SK-N-SH (cell line): ENCODE data around the gene PGP. TPM values are rescaled to one million over a fixed set of nuclear protein-coding genes. Genes with fewer than 3 reads are reported as not detected.

ENCODE experiments used
- CTCF ChIA-PET: fragments of 300-600, 350-600 bp; formaldehyde crosslinking; extraction: SDS; loops from one replicate; lab custom pipeline; 2021; lab: Yijun Ruan, JAX
- POLR2A ChIA-PET: fragments of 350-600 bp; sonication (Branson Sonifier 250); formaldehyde crosslinking; extraction: SDS; loops from one replicate; lab custom pipeline; 2020; ENCODE audit warnings: antibody characterized with exemption, inconsistent platforms; lab: Yijun Ruan, JAX
- DNase-seq: peaks from one replicate; pipeline ENCODE4 v3.0.0; 2012
- H2AFZ ChIP-seq: fragments of 200-600 bp; sonication (generic); 2 replicates; pipeline ENCODE4 v1.8.1; 2016; ENCODE audit warnings: antibody characterized with exemption, mild to moderate bottlenecking, low read depth
- H3F3A ChIP-seq: fragments of 200-600 bp; sonication (generic); replicated peaks from 2 replicates; pipeline ENCODE3; 2016; ENCODE audit warnings: antibody characterized with exemption, mild to moderate bottlenecking; ENCODE audit not compliant: insufficient read depth
- H3K27ac ChIP-seq, 2 experiments: fragments of 200-500 bp in 1 of 2; fragments of 200-600 bp in 1 of 2; sonication (Bioruptor generic) in 1 of 2; sonication (generic), shearing (Covaris generic) in 1 of 2; 2 replicates each; pipeline versions ENCODE4 v1.5.1 to v1.6.1; 2014 to 2016; ENCODE audit warnings: low read depth in 2 of 2, inconsistent platforms in 1 of 2, low read length in 1 of 2, mild to moderate bottlenecking in 1 of 2, mixed read lengths in 1 of 2
- H3K27me3 ChIP-seq: fragments of 200-600 bp; sonication (generic), shearing (Covaris generic); 2 replicates; pipeline ENCODE4 v1.6.1; 2016; ENCODE audit warnings: mixed run types; ENCODE audit not compliant: insufficient read depth
- H3K36me3 ChIP-seq, 2 experiments: fragments of 200-500 bp in 1 of 2; fragments of 200-600 bp in 1 of 2; sonication (Bioruptor generic) in 1 of 2; sonication (generic) in 1 of 2; replicated peaks in 1 of 2; 2 replicates each; pipeline versions ENCODE3 to v1.5.1; 2014 to 2016; ENCODE audit warnings: low read length in 1 of 2, mild to moderate bottlenecking in 1 of 2; ENCODE audit not compliant: insufficient read depth in 2 of 2, control insufficient read depth in 1 of 2
- H3K4me1 ChIP-seq, 2 experiments: fragments of 200-500 bp in 1 of 2; fragments of 200-600 bp in 1 of 2; sonication (Bioruptor generic) in 1 of 2; sonication (generic), shearing (Covaris generic) in 1 of 2; 2 replicates each; pipeline versions ENCODE4 v1.5.1 to v1.6.1; 2014 to 2016; ENCODE audit warnings: low read depth in 1 of 2, low read length in 1 of 2, mixed run types in 1 of 2; ENCODE audit not compliant: insufficient read depth in 2 of 2, control insufficient read depth in 1 of 2
- H3K4me2 ChIP-seq: fragments of 200-600 bp; sonication (generic), shearing (Covaris generic); 2 replicates; pipeline ENCODE4 v1.6.1; 2017; ENCODE audit warnings: mixed run types
- H3K4me3 ChIP-seq, 2 experiments: fragments of 200-500 bp in 1 of 2; fragments of 200-600 bp in 1 of 2; sonication (Bioruptor generic) in 1 of 2; sonication (generic), shearing (Covaris generic) in 1 of 2; 2 replicates each; pipeline versions ENCODE4 v1.5.1 to v1.8.1; 2014 to 2016; ENCODE audit warnings: low read depth in 2 of 2, inconsistent platforms in 1 of 2, low read length in 1 of 2, mild to moderate bottlenecking in 1 of 2, mixed read lengths in 1 of 2, moderate library complexity in 1 of 2
- H3K79me2 ChIP-seq: fragments of 200-600 bp; sonication (generic); 2 replicates; pipeline ENCODE4 v1.8.1; 2017; ENCODE audit warnings: mild to moderate bottlenecking; ENCODE audit not compliant: insufficient read depth
- H3K9ac ChIP-seq: fragments of 200-600 bp; sonication (generic); 2 replicates; pipeline ENCODE4 v1.6.1; 2017; ENCODE audit warnings: mixed run types
- H3K9me2 ChIP-seq: fragments of 200-600 bp; sonication (generic); 2 replicates; pipeline ENCODE4 v1.6.1; 2017; ENCODE audit warnings: mixed run types
- H3K9me3 ChIP-seq: fragments of 200-600 bp; sonication (generic); 2 replicates; pipeline ENCODE4 v1.6.1; 2017; ENCODE audit warnings: mixed run types, mild to moderate bottlenecking, moderate library complexity
- H4K20me1 ChIP-seq: fragments of 200-600 bp; sonication (generic); 2 replicates; pipeline ENCODE4 v1.6.1; 2017; ENCODE audit warnings: mild to moderate bottlenecking, mixed run types; ENCODE audit not compliant: insufficient read depth
- EP300 ChIP-seq, 2 experiments: IDR thresholded peaks; 2 replicates each; pipeline versions ENCODE4 v1.4.0 to v1.6.1; 2012; ENCODE audit warnings: borderline replicate concordance in 1 of 2, low read depth in 1 of 2, low read length in 1 of 2
- EZH2phosphoT487 ChIP-seq: fragments of 200-600 bp; sonication (generic); IDR thresholded peaks from 2 replicates; pipeline ENCODE4 v1.6.1; 2017; ENCODE audit warnings: low read depth, mixed run types, mild to moderate bottlenecking, antibody characterized with exemption, moderate library complexity, borderline replicate concordance
- FOXJ3 ChIP-seq: sonication (generic); formaldehyde crosslinking; IDR thresholded peaks from 2 replicates; pipeline ENCODE4 v1.5.1; 2020; ENCODE audit warnings: mild to moderate bottlenecking, missing genetic modification reagents
- GABPA ChIP-seq: IDR thresholded peaks from 2 replicates; pipeline ENCODE4 v1.4.0; 2012; ENCODE audit warnings: low read depth, mild to moderate bottlenecking
- JUND ChIP-seq: IDR thresholded peaks from 2 replicates; pipeline ENCODE4 v1.4.0; 2012
- MEF2A ChIP-seq: IDR thresholded peaks from 2 replicates; pipeline ENCODE4 v1.4.0; 2012; ENCODE audit warnings: low read depth, borderline replicate concordance
- NFIC ChIP-seq: IDR thresholded peaks from 2 replicates; pipeline ENCODE4 v1.4.0; 2012; ENCODE audit warnings: borderline replicate concordance
- NRF1 ChIP-seq: IDR thresholded peaks from 2 replicates; pipeline ENCODE4 v1.6.1; 2012; ENCODE audit warnings: low read depth, mild to moderate bottlenecking, low read length
- RAD21 ChIP-seq: IDR thresholded peaks from 2 replicates; pipeline ENCODE4 v1.6.1; 2012; ENCODE audit warnings: mild to moderate bottlenecking, low read length
- RFX5 ChIP-seq: IDR thresholded peaks from 2 replicates; pipeline ENCODE4 v1.6.1; 2012; ENCODE audit warnings: mild to moderate bottlenecking, improper control_type of control experiment, low read length
- RXRA ChIP-seq: IDR thresholded peaks from 2 replicates; pipeline ENCODE4 v1.4.0; 2012; ENCODE audit warnings: low read depth, mild to moderate bottlenecking, borderline replicate concordance
- SMC3 ChIP-seq: IDR thresholded peaks from 2 replicates; pipeline ENCODE4 v1.6.1; 2012; ENCODE audit warnings: low read depth, low read length, improper control_type of control experiment
- TAF1 ChIP-seq: IDR thresholded peaks from 2 replicates; pipeline ENCODE4 v1.6.1; 2012; ENCODE audit warnings: low read depth, mild to moderate bottlenecking, low read length, moderate library complexity, borderline replicate concordance
- TCF12 ChIP-seq: IDR thresholded peaks from 2 replicates; pipeline ENCODE4 v1.4.0; 2012
- TEAD4 ChIP-seq: IDR thresholded peaks from 2 replicates; pipeline ENCODE4 v1.4.0; 2012; ENCODE audit warnings: mild to moderate bottlenecking, borderline replicate concordance; ENCODE audit not compliant: insufficient read depth
- WGBS: methylation state at CpG from one replicate; pipeline ENCODE4 v1.1.6; 2017; ENCODE audit warnings: low lambda C conversion rate; 5-methylcytosine and 5-hydroxymethylcytosine counted together
- polyA plus RNA-seq, 3 experiments: library from polyadenylated mRNA; depleted of rRNA; stranded (reverse); fragments of >200 nt; gene quantifications; 2 replicates each; pipeline ENCODE4 v1.2.3, GENCODE V29; 2012
- TF ChIP-seq, protein P1 (sequence below): fragments of 150-350 bp; IDR thresholded peaks from 2 replicates; pipeline ENCODE4 v1.6.1; 2016; ENCODE audit warnings: mild to moderate bottlenecking, low read depth, low read length
- TF ChIP-seq, protein P2 (sequence below): IDR thresholded peaks from 2 replicates; pipeline ENCODE4 v1.4.0; 2012; ENCODE audit warnings: low read depth, borderline replicate concordance
- TF ChIP-seq, protein P3 (sequence below): fragments of 200-600 bp; sonication (generic); IDR thresholded peaks from 2 replicates; pipeline ENCODE4 v1.6.1; 2017; ENCODE audit warnings: antibody characterized with exemption, mild to moderate bottlenecking, moderate library complexity
- TF ChIP-seq, protein P4 (sequence below): IDR thresholded peaks from 2 replicates; pipeline ENCODE4; 2012

Gene PGP
- polyA plus RNA-seq, 1 of the 3 experiments (the other 2 are of a cell fraction): 10.3 TPM

DNA sequence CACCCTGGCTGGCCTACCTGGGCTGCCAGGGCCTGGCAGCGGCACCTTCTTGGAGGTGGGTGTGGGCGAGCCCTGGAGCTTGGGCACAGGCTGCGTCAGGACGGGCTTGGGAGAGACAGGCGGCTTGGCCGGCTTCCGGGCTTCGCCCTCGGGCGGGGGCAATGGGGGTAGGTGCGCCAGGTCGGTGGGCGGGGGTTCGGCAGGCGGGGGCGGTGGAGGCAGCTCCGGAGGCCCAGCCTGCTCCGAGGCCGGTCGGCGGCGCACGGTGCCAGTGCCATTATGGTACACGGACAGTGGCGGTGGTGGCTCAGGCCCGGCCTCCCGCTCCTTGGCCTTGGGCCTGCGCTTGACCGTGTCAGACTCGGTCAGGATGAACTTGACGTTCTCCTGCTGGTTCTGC lies 35.1 kb downstream of the PGP start:
- H3K36me3 ChIP-seq: peaks cover 0 to 35% of the 10 kb centered on the region in 2 experiments

More for the DNA sequence above, 35.1 kb downstream of the PGP start:
- POLR2A ChIA-PET: no interaction called here
- no peaks in the 10 kb centered on the region for H3K9me2 ChIP-seq
- no peaks in the 10 kb centered on the region for H4K20me1 ChIP-seq
- no peaks in the 10 kb centered on the region for H3K9me3 ChIP-seq
- H3K79me2 ChIP-seq: no peaks in the 10 kb centered on the region
- H3K4me1 ChIP-seq: no peaks in the 10 kb centered on the region
- WGBS: 96% methylated on average over 17 of the region's 31 CpGs
- H3F3A ChIP-seq: no peaks in the 10 kb centered on the region
- no peaks in the 10 kb centered on the region for H3K27me3 ChIP-seq
- H3K4me2 ChIP-seq: no peak overlapping the region
- no peak overlapping the region for H2AFZ ChIP-seq
- no peak overlapping the region for H3K27ac ChIP-seq
- no peak for DNase-seq
- H3K4me3 ChIP-seq: no peak overlapping the region
- H3K9ac ChIP-seq: no peak overlapping the region
- CTCF ChIA-PET: interaction anchor here (2.1 kb wide), 1 partner anchor 15 kb away, joined by 5 read pairs; no protein-coding TSS in a partner anchor
- no peak for TF ChIP-seq SMC3
- TF ChIP-seq EP300 (IDR thresholded peaks at IDR 0.05; ENCODE audit: borderline replicate concordance in 1 of 2, low read depth in 1 of 2, low read length in 1 of 2): no peak
- TF ChIP-seq GABPA: no peak
- no peak for TF ChIP-seq NFIC
- TF ChIP-seq RFX5: no peak
- TF ChIP-seq MEF2A: no peak
- TF ChIP-seq RAD21: no peak
- TF ChIP-seq TEAD4: no peak
- no peak for TF ChIP-seq EZH2phosphoT487
- TF ChIP-seq RXRA: no peak
- TF ChIP-seq, protein P1, sequence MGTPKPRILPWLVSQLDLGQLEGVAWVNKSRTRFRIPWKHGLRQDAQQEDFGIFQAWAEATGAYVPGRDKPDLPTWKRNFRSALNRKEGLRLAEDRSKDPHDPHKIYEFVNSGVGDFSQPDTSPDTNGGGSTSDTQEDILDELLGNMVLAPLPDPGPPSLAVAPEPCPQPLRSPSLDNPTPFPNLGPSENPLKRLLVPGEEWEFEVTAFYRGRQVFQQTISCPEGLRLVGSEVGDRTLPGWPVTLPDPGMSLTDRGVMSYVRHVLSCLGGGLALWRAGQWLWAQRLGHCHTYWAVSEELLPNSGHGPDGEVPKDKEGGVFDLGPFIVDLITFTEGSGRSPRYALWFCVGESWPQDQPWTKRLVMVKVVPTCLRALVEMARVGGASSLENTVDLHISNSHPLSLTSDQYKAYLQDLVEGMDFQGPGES: no peak
- no peak for TF ChIP-seq FOXJ3 (CRISPR knock-in tag)
- TF ChIP-seq NRF1: no peak
- TF ChIP-seq TAF1: no peak
- no peak for TF ChIP-seq JUND
- TF ChIP-seq, protein P2, sequence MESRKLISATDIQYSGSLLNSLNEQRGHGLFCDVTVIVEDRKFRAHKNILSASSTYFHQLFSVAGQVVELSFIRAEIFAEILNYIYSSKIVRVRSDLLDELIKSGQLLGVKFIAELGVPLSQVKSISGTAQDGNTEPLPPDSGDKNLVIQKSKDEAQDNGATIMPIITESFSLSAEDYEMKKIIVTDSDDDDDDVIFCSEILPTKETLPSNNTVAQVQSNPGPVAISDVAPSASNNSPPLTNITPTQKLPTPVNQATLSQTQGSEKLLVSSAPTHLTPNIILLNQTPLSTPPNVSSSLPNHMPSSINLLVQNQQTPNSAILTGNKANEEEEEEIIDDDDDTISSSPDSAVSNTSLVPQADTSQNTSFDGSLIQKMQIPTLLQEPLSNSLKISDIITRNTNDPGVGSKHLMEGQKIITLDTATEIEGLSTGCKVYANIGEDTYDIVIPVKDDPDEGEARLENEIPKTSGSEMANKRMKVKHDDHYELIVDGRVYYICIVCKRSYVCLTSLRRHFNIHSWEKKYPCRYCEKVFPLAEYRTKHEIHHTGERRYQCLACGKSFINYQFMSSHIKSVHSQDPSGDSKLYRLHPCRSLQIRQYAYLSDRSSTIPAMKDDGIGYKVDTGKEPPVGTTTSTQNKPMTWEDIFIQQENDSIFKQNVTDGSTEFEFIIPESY: no peak
- TF ChIP-seq, protein P3, sequence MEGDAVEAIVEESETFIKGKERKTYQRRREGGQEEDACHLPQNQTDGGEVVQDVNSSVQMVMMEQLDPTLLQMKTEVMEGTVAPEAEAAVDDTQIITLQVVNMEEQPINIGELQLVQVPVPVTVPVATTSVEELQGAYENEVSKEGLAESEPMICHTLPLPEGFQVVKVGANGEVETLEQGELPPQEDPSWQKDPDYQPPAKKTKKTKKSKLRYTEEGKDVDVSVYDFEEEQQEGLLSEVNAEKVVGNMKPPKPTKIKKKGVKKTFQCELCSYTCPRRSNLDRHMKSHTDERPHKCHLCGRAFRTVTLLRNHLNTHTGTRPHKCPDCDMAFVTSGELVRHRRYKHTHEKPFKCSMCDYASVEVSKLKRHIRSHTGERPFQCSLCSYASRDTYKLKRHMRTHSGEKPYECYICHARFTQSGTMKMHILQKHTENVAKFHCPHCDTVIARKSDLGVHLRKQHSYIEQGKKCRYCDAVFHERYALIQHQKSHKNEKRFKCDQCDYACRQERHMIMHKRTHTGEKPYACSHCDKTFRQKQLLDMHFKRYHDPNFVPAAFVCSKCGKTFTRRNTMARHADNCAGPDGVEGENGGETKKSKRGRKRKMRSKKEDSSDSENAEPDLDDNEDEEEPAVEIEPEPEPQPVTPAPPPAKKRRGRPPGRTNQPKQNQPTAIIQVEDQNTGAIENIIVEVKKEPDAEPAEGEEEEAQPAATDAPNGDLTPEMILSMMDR: no peak
- TF ChIP-seq, protein P4, sequence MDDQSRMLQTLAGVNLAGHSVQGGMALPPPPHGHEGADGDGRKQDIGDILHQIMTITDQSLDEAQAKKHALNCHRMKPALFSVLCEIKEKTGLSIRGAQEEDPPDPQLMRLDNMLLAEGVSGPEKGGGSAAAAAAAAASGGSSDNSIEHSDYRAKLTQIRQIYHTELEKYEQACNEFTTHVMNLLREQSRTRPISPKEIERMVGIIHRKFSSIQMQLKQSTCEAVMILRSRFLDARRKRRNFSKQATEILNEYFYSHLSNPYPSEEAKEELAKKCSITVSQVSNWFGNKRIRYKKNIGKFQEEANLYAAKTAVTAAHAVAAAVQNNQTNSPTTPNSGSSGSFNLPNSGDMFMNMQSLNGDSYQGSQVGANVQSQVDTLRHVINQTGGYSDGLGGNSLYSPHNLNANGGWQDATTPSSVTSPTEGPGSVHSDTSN: no peak
- no peak for TF ChIP-seq TCF12
